Measurements from ENCODE around the gene DCAF12L2.

The DCAF12L2 gene

DNA sequence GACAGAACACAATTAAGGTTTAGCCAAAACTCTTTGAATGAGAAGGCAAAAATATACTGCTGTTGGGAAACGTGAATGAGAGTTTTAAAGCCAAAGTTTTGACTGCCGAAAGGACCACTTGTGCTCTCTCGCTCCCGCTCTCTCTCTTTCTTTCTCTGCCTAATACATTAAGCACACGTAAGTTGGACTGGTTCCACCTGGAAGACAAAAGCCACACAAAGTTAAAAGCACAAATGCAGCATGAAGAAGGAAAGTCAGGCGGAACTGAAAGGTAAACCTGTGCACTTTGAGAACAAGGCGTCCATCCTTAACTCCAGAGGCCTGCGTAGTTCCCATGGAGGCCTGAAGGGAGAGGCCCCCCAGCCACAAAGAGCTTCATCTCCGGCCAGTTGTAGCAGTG is 1.9 kb downstream of the DCAF12L2 start:
- TF ChIP-seq, protein P1, sequence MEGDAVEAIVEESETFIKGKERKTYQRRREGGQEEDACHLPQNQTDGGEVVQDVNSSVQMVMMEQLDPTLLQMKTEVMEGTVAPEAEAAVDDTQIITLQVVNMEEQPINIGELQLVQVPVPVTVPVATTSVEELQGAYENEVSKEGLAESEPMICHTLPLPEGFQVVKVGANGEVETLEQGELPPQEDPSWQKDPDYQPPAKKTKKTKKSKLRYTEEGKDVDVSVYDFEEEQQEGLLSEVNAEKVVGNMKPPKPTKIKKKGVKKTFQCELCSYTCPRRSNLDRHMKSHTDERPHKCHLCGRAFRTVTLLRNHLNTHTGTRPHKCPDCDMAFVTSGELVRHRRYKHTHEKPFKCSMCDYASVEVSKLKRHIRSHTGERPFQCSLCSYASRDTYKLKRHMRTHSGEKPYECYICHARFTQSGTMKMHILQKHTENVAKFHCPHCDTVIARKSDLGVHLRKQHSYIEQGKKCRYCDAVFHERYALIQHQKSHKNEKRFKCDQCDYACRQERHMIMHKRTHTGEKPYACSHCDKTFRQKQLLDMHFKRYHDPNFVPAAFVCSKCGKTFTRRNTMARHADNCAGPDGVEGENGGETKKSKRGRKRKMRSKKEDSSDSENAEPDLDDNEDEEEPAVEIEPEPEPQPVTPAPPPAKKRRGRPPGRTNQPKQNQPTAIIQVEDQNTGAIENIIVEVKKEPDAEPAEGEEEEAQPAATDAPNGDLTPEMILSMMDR (IDR thresholded peaks at IDR 0.05; ENCODE audit: insufficient read depth, low read depth, low read length, missing control alignments) = no peak
- DNase-seq (ENCODE audit: low read depth) = no peak
- no peak overlapping the region for H3K4me3 ChIP-seq (ENCODE audit: low read depth, low read length)

DNA sequence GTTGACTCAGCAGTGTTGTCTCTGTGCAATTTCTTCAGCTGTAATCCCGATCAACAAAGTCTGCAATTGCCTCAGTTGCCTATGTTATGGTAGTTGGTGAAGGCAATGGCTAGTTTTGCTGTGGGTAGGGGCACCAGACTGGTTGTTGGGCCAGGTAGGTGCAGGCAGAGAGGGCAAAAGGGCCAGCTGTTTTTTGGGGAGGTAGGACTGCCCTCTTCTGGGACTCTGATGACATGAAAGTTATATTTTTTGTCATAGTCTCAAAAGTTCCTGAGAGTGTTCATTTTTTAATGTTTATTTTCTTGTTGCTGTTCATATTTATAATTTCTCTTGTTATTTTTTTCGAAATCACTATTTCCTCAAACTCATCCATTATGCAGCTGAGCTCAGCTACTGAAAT is 25.1 kb downstream of the DCAF12L2 start:
- no peak for DNase-seq (ENCODE audit: low read depth)
- TF ChIP-seq, protein P1 (IDR thresholded peaks at IDR 0.05; ENCODE audit: insufficient read depth, low read depth, low read length, missing control alignments) = no peak

DNA sequence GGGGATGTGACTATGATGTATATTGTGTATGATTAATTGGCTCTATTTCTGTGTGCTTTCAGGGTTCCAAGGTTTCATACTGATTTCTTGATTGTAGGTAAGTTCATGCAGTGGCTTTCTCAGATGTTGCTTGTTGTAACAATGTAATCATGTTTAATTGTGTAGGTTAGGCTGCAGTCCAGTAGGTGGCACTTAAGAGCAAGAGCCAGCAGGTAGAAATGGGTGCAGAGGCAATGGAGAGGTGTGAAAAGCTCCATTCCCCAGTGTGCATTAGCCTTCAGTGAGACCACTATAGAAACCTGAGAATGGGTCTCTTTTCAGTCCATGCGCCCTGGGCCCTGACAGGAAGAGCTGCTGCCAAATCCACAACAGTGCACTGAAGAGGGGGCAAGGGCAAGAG is 28.2 kb downstream of the DCAF12L2 start:
- H3K4me3 ChIP-seq (ENCODE audit: low read depth, low read length) = no peak overlapping the region
- TF ChIP-seq, protein P1 (IDR thresholded peaks at IDR 0.05; ENCODE audit: insufficient read depth, low read depth, low read length, missing control alignments) = peak; percentile 8
- DNase-seq (ENCODE audit: low read depth) = peak; percentile 0

More for the DNA sequence above, 25.1 kb downstream of the DCAF12L2 start:
- no peak overlapping the region for H3K4me3 ChIP-seq (ENCODE audit: low read depth, low read length)

DNA sequence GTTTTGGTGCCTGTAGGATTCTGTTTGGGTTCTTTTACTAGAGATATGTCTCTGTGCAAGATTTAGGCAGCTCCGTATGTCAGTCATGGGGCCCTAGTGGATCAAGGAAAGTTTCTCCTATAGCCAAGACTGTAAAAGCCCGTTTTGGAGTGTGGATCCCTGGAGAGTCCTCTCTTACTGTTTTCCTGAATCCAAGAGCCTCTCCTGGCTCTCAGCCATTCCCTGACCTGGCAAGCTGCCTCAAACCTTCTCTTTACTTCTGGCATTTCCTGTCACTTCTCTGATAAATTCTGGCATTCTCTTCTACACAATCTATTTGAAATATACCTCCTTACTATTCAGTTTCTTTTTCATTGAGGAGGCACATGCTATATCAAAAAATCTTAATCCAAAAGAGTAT is 41.4 kb downstream of the DCAF12L2 start:
- TF ChIP-seq, protein P1 (IDR thresholded peaks at IDR 0.05; ENCODE audit: insufficient read depth, low read depth, low read length, missing control alignments) = no peak
- no peak overlapping the region for H3K4me3 ChIP-seq (ENCODE audit: low read depth, low read length)
- DNase-seq (ENCODE audit: low read depth) = no peak
